HG02884 (cell line): ENCODE measurements around the gene PHLPP1.
"Not testable (repeated sequence)": the region's sequence is repeated elsewhere in the genome, so short reads cannot be mapped to it uniquely, and the experiment has no call there.

Experiments used
- ATAC-seq: cut with Tn5 transposase; IDR thresholded peaks from one replicate; pipeline ENCODE4 v1.9.1; 2021; ENCODE audit warnings: mild to moderate bottlenecking, moderate library complexity; ENCODE audit not compliant: unreplicated experiment

Gene PHLPP1

GRCh38 chr18:62740650-62741049 is 25.3 kb downstream of the PHLPP1 start:
- not testable (repeated sequence) for ATAC-seq

- ATAC-seq, result no peak
These were observed 25.8 kb downstream of the PHLPP1 start for GRCh38 chr18:62741118-62741566.

- ATAC-seq, result no peak
These were observed 26.2 kb downstream of the PHLPP1 start for GRCh38 chr18:62741584-62741983.

- ATAC-seq, result peak; percentile 62
These were observed 29.0 kb downstream of the PHLPP1 start for GRCh38 chr18:62744076-62744968.

- ATAC-seq, result no peak
These were observed 29.9 kb downstream of the PHLPP1 start for GRCh38 chr18:62745089-62745751.

GRCh38 chr18:62749389-62749788 is 34.0 kb downstream of the PHLPP1 start:
- ATAC-seq, result no peak

GRCh38 chr18:62751341-62751821 is 36.0 kb downstream of the PHLPP1 start:
- no peak for ATAC-seq

GRCh38 chr18:62751977-62752376 is 36.6 kb downstream of the PHLPP1 start:
- ATAC-seq, result no peak

GRCh38 chr18:62754026-62754425 is 38.7 kb downstream of the PHLPP1 start:
- ATAC-seq, result no peak

GRCh38 chr18:62755454-62755853 is 40.1 kb downstream of the PHLPP1 start:
- no peak for ATAC-seq

GRCh38 chr18:62755946-62756345 is 40.6 kb downstream of the PHLPP1 start:
- no peak for ATAC-seq

- ATAC-seq, result no peak
These were observed 42.2 kb downstream of the PHLPP1 start for GRCh38 chr18:62757399-62758010.

GRCh38 chr18:62758591-62758990 is 43.2 kb downstream of the PHLPP1 start:
- ATAC-seq, result no peak

GRCh38 chr18:62759704-62760402 is 44.5 kb downstream of the PHLPP1 start:
- no peak for ATAC-seq

- no peak for ATAC-seq
These were observed 45.0 kb downstream of the PHLPP1 start for GRCh38 chr18:62760403-62760734.

GRCh38 chr18:62763101-62763521 is 47.8 kb downstream of the PHLPP1 start:
- ATAC-seq, result peak; percentile 66

GRCh38 chr18:62766266-62766665 is 50.9 kb downstream of the PHLPP1 start:
- no peak for ATAC-seq

- ATAC-seq, result no peak
These were observed 52.0 kb downstream of the PHLPP1 start for GRCh38 chr18:62767321-62767720.

GRCh38 chr18:62767836-62768557 is 52.7 kb downstream of the PHLPP1 start:
- no peak for ATAC-seq

- no peak for ATAC-seq
These were observed 53.2 kb downstream of the PHLPP1 start for GRCh38 chr18:62768558-62768943.
